HG03432 (cell line): Measurements from ENCODE around the gene SLC5A11.
"Not testable (repeated sequence)": the region's sequence is repeated elsewhere in the genome, so short reads cannot be mapped to it uniquely, and the experiment has no call there.

Experiments
- ATAC-seq: cut with Tn5 transposase; IDR thresholded peaks from one replicate; pipeline ENCODE4 v1.9.1; 2021; ENCODE audit warnings: mild to moderate bottlenecking, moderate library complexity; ENCODE audit not compliant: unreplicated experiment

The SLC5A11 gene

DNA sequence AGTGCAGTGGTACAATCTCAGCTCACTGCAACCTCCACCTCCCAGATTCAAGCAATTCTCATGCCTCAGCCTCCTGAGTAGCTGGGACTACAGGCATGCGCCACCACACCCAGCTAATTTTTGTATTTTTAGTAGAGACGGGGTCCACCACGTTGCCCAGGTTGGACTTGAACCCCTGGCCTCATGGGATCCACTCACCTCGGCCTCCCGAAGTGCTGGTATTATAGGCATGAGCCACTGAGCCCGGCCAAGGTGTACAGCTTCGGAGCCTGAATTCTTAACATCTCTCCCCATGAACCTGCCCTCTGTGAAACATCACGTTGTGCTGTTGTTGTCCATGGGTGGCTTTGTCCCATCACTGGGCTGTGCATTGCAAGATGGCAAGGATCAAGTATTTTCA lies 11.1 kb downstream of the SLC5A11 start:
- ATAC-seq = not testable (repeated sequence)

GRCh38 chr16:24858219-24859041 lies 12.7 kb downstream of the SLC5A11 start:
- no peak for ATAC-seq

DNA sequence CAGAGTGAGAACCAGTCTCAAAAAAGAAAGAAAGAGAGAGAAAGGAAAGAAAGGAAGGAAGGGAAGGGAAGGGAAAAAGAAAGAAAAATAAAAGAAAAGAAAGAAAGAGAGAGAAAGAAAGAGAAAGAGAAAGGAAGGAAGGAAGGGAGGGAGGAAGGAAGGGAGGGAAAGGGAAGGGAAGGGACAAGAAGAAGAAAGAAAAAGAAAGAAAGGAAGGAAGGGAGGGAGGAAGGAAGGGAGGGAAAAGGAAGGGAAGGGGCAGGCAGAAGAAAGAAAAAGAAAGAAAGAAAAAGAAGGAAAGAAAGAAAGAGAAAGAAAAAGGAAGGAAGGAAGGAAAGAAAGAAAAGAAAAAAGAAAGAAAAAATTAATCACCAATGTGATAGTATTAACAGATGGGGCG lies 15.7 kb downstream of the SLC5A11 start:
- ATAC-seq = no peak

GRCh38 chr16:24863582-24864437 lies 18.0 kb downstream of the SLC5A11 start:
- ATAC-seq = no peak

DNA sequence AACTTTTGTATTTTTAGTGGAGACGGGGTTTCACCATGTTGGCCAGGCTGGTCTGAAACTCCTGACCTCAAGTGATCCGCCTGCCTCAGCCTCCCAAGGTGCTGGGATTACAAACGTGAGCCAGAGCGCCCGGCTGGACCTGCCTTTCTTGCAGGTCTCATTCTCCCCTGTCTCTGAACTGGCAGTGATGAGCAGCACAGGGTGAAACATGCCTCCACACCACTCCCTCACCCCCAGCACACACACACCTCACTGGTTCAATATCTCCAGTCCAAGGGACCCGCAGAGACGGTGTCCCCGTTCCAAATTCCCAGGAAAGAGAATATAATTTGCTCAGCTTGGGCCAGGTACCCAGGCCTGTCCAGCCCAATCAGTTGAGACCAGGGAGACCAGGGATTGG lies 23.3 kb downstream of the SLC5A11 start:
- no peak for ATAC-seq

- no peak for ATAC-seq
Observed at GRCh38 chr16:24871891-24872290, 26.1 kb downstream of the SLC5A11 start.

DNA sequence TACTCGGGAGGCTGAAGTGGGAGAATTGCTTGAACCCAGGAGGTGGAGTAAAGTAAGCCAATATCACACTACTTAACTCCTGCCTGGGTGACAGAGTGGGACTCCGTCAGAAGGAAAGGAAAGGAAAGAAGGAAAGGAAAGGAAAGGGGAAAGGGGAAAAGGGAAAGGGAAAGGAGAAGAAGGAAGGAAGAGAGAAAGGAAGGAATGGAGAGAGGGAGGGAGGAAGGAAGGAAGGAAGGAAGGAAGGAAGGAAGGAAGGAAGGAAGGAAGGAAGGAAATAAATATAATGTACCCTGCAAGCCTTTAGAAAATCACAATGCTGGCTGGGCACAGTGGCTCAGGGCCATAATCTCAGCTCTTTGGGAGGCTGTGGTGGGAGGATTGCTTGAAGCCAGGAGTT lies 27.3 kb downstream of the SLC5A11 start:
- ATAC-seq = no peak

DNA sequence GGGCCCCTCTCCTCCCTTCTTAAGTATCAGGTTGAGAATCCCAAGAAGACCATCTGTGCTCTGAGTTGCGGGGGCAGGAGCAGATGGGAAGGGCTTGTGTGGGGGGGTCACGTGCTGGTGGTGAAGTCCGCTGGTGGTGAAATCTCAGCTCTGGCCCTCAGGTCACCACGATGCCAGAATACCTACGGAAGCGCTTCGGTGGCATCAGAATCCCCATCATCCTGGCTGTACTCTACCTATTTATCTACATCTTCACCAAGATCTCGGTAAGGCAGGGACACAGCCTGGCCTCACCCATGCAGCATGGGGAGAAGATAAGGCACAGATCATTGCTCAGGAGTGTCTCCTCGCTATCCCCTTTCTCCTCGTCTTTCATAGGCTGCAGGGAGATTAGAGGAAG lies 29.7 kb downstream of the SLC5A11 start:
- no peak for ATAC-seq

GRCh38 chr16:24876231-24876630 lies 30.5 kb downstream of the SLC5A11 start:
- ATAC-seq = no peak

DNA sequence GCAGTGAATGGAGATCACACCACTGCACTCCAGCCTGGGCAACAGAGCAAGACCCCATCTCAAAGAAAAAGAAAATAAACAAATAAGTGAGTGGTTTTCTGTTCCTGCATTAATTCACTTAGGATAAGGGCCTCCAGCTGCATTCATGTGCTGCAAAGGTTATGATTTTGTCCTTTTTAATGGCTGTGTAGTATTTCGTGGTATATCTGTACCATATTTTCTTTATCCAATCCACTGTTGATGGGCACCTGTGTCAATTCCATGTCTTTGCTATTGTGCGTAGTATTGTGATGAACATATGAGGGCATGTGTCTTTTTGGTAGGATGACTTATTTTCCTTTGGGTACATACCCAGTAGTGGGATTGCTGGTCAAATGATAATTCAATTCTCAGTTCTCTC lies 33.9 kb downstream of the SLC5A11 start:
- ATAC-seq = no peak

DNA sequence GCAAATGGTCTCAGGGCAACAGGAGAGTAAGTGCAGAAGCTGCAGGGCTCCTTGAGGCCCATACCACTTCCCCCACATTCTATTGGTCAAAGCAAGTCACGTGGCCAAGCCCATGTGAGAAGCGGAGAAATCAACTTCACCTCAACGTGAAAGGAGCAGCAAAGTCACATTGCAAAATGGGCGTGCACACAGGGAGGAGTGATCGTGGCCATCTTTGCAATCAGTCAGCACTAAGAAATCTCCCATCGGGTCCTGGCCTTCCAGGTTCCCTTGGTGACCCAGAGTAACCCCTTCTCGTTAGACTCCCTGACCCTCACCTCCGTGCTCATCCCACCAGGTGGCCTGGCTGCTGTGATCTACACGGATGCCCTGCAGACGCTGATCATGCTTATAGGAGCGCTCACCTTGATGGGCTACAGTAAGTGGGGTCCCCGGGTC lies 38.0 kb downstream of the SLC5A11 start:
- no peak for ATAC-seq

GRCh38 chr16:24887472-24887871 lies 41.7 kb downstream of the SLC5A11 start:
- no peak for ATAC-seq

DNA sequence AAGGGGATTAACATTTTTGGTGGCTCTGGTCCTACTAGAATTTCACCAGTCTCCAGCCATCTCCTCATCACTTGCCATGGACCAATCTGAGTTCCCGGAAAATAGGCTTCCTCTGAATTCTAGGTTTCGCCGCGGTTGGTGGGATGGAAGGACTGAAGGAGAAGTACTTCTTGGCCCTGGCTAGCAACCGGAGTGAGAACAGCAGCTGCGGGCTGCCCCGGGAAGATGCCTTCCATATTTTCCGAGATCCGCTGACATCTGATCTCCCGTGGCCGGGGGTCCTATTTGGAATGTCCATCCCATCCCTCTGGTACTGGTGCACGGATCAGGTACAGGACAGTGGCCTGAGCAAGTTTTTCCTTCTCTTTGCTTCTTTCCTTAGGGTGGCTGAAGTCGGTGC lies 45.0 kb downstream of the SLC5A11 start:
- ATAC-seq = no peak

DNA sequence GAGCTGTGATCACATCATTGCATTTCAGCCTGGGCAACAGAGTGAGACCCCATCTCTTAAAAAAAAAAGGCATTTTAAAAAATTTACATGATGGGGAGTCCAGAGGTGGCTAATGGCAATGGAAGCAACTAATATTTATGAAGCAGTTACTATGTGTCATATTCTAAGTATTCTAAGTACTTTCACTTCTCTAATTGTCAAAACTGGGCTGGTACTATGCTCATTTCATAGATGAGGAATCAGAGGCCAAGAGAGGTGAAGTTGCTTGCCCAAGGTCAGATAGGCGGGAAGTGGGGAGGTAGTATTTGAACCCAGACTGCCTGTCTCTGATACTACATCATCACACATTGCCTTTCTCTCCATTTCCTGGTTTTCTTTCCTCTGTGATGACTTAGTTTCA lies 50.7 kb downstream of the SLC5A11 start:
- no peak for ATAC-seq

DNA sequence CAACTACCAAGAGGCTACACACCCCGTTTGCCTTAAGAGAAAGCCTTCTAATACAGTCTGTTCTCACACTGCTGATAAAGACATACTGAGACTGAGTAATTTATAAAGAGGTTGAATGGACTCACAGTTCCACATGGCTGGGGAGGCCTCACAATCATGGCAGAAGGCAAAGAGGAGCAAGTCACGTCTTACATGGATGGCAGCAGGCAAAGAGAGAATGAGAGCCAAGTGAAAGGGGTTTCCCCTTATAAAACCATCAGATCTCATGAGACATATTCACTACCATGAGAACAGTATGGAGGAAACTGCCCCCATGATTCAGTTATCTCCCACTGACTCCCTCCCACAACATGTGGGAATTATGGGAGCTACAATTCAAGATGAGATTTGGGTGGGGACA lies 51.8 kb downstream of the SLC5A11 start:
- ATAC-seq = not testable (repeated sequence)

DNA sequence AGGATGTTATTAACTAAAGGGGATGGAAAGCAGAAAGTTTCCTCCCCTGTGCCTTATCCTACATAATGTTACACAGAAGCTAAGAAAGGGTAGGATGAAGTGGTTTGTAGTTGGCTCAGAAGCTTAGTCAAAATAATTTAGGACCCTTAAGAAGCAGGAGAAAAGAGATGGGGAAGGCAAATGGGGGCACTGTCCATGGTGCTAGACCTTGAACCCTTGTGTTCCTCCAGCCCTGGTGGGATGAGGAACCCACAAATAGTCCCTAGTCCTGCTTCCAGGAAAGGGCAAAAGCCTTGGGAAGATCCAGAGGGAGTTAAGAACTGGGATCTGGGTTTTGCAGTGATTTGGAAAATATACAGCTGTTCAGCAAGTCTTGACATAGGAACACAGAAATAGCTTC lies 54.5 kb downstream of the SLC5A11 start:
- no peak for ATAC-seq

- no peak for ATAC-seq
Observed at GRCh38 chr16:24906199-24906808, 60.5 kb downstream of the SLC5A11 start.

GRCh38 chr16:24906901-24907300 lies 61.1 kb downstream of the SLC5A11 start:
- ATAC-seq = no peak

DNA sequence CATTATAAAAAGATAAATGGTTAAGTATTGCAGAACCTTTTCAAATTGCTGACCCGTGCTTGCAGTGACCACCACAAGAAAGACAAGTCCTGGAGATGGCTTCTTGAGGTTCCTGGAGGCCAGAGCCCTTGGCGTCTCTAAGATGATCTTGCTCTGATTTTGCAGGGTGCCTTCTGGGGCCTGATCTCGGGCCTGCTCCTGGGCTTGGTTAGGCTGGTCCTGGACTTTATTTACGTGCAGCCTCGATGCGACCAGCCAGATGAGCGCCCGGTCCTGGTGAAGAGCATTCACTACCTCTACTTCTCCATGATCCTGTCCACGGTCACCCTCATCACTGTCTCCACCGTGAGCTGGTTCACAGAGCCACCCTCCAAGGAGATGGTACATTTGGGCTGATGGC lies 63.0 kb downstream of the SLC5A11 start:
- ATAC-seq = no peak

- no peak for ATAC-seq
Observed at GRCh38 chr16:24909856-24910255, 64.1 kb downstream of the SLC5A11 start.

DNA sequence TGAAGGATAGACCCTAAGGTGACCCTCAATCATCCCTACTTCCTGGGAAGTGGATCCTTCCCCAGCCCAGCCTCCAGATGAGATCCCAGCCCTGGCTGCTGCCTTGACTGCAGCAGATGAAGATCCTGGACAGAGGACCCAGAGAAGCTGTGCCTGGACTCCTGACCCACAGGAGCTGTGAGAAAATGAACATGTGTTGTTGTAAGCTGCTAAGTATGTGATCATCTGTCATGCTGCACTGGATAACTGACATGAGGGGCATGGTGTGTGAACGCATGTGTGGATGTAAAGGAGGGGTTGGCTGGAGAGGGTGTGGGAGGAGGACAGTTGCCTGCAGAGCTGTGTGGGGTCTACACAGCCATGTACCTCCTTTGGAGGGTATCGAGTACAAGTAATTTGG lies 69.3 kb downstream of the SLC5A11 start:
- no peak for ATAC-seq

- ATAC-seq = no peak
Observed at GRCh38 chr16:24915576-24915975, 69.8 kb downstream of the SLC5A11 start.
